GM06990 (cell line): ENCODE measurements around the gene ULK4.

Experiments
- DNase-seq: peaks from one replicate; pipeline ENCODE4 v3.0.0-alpha.2; 2011; ENCODE audit not compliant: insufficient read length; ENCODE audit errors: extremely low read depth
- H3K27me3 ChIP-seq: replicated peaks from 2 replicates; pipeline ENCODE4 v1.6.0; 2011; ENCODE audit warnings: low read length; ENCODE audit not compliant: control insufficient read depth, insufficient read depth
- H3K36me3 ChIP-seq: 2 replicates; pipeline ENCODE4 v1.5.1; 2011; ENCODE audit warnings: low read length; ENCODE audit not compliant: control insufficient read depth, insufficient read depth
- H3K4me3 ChIP-seq: replicated peaks from 2 replicates; pipeline ENCODE4 v1.5.1; 2011; ENCODE audit warnings: low read depth, mild to moderate bottlenecking, control low read depth, low read length
- CTCF ChIP-seq: IDR thresholded peaks from 2 replicates; pipeline ENCODE4 v1.5.1; 2011; ENCODE audit warnings: low read length, control low read depth, mild to moderate bottlenecking, inconsistent platforms; ENCODE audit not compliant: insufficient read depth, poor library complexity, severe bottlenecking

Gene ULK4

GRCh38 chr3:41441568-41441967 is 520.3 kb downstream of the ULK4 start:
- no peaks in the 10 kb centered on the region for H3K27me3 ChIP-seq
- DNase-seq = no peak
- no peak for TF ChIP-seq CTCF
- H3K36me3 ChIP-seq = no peaks in the 10 kb centered on the region
- H3K4me3 ChIP-seq = no peak overlapping the region

GRCh38 chr3:41441139-41441538 is 520.8 kb downstream of the ULK4 start:
- Histone ChIP-seq H3K4me3 (no peak overlapping the region), H3K27me3 (no peaks in the 10 kb centered on the region), H3K36me3 (no peaks in the 10 kb centered on the region)
- TF ChIP-seq CTCF = no peak
- no peak for DNase-seq

- TF ChIP-seq CTCF = no peak
Observed at GRCh38 chr3:41436983-41437382, 524.9 kb downstream of the ULK4 start.

GRCh38 chr3:41434781-41435180 is 527.1 kb downstream of the ULK4 start:
- DNase-seq = no peak
- H3K27me3 ChIP-seq = no peaks in the 10 kb centered on the region
- H3K36me3 ChIP-seq = no peaks in the 10 kb centered on the region
- H3K4me3 ChIP-seq = no peak overlapping the region
- no peak for TF ChIP-seq CTCF

More at GRCh38 chr3:41436983-41437382, 524.9 kb downstream of the ULK4 start:
- no peaks in the 10 kb centered on the region for H3K36me3 ChIP-seq
- no peak overlapping the region for H3K4me3 ChIP-seq
- no peaks in the 10 kb centered on the region for H3K27me3 ChIP-seq
- DNase-seq = no peak

- Histone ChIP-seq H3K4me3 (no peak overlapping the region), H3K27me3 (no peaks in the 10 kb centered on the region), H3K36me3 (no peaks in the 10 kb centered on the region)
- no peak for DNase-seq
- no peak for TF ChIP-seq CTCF
Observed at GRCh38 chr3:41431386-41431785, 530.5 kb downstream of the ULK4 start.

- no peak overlapping the region for H3K4me3 ChIP-seq
- no peak for DNase-seq
- no peaks in the 10 kb centered on the region for H3K36me3 ChIP-seq
- no peaks in the 10 kb centered on the region for H3K27me3 ChIP-seq
- TF ChIP-seq CTCF = no peak
Observed at GRCh38 chr3:41430886-41431285, 531.0 kb downstream of the ULK4 start.
